GM23248 (cell line): ENCODE measurements around the gene MFSD11. TPM values are rescaled to one million over a fixed set of nuclear protein-coding genes. Genes with fewer than 3 reads are reported as not detected.
"Not testable (repeated sequence)": the region's sequence is repeated elsewhere in the genome, so short reads cannot be mapped to it uniquely, and the experiment has no call there.

Experiments
- DNase-seq: peaks from one replicate; pipeline ENCODE4 v3.0.0-alpha.2; 2015
- H2AFZ ChIP-seq: fragments of 200-600 bp; sonication (generic); 2 replicates; pipeline ENCODE4 v1.6.1; 2016; ENCODE audit warnings: antibody characterized with exemption
- H3F3A ChIP-seq: fragments of 200-600 bp; sonication (generic); 2 replicates; pipeline ENCODE4 v1.6.1; 2016; ENCODE audit warnings: mild to moderate bottlenecking, antibody characterized with exemption, mixed run types; ENCODE audit not compliant: insufficient read depth
- H3K27ac ChIP-seq: fragments of 200-600 bp; sonication (generic); 2 replicates; pipeline ENCODE4 v1.5.1; 2016; ENCODE audit warnings: mild to moderate bottlenecking
- H3K27me3 ChIP-seq: fragments of 200-600 bp; sonication (generic); replicated peaks from 2 replicates; pipeline ENCODE4 v1.6.1; 2016; ENCODE audit warnings: mild to moderate bottlenecking; ENCODE audit not compliant: insufficient read depth
- H3K36me3 ChIP-seq: fragments of 200-600 bp; sonication (generic); 2 replicates; pipeline ENCODE4 v1.6.1; 2016; ENCODE audit warnings: low read depth, mild to moderate bottlenecking
- H3K4me1 ChIP-seq: fragments of 200-600 bp; sonication (generic); 2 replicates; pipeline ENCODE4 v1.6.1; 2016; ENCODE audit warnings: mild to moderate bottlenecking; ENCODE audit not compliant: insufficient read depth
- H3K4me2 ChIP-seq: fragments of 200-600 bp; sonication (generic); one replicate; pipeline ENCODE4 v1.6.1; 2016; ENCODE audit warnings: mild to moderate bottlenecking; ENCODE audit not compliant: unreplicated experiment
- H3K4me3 ChIP-seq: fragments of 200-600 bp; sonication (generic); 2 replicates; pipeline ENCODE4 v1.5.1; 2016; ENCODE audit warnings: mild to moderate bottlenecking
- H3K79me2 ChIP-seq: fragments of 200-600 bp; sonication (generic); 2 replicates; pipeline ENCODE4 v1.6.1; 2016; ENCODE audit warnings: mild to moderate bottlenecking; ENCODE audit not compliant: insufficient read depth
- H3K9ac ChIP-seq: fragments of 200-600 bp; sonication (generic); 2 replicates; pipeline ENCODE4 v1.6.1; 2016; ENCODE audit warnings: mild to moderate bottlenecking
- H3K9me2 ChIP-seq: fragments of 200-600 bp; sonication (generic); 2 replicates; pipeline ENCODE4 v1.6.1; 2016; ENCODE audit warnings: mixed run types, mild to moderate bottlenecking, moderate library complexity; ENCODE audit not compliant: insufficient read depth
- H3K9me3 ChIP-seq: fragments of 200-600 bp; sonication (generic); one replicate; pipeline ENCODE4 v1.6.1; 2017; ENCODE audit warnings: low read depth
- H4K20me1 ChIP-seq: fragments of 200-600 bp; sonication (generic); 2 replicates; pipeline ENCODE4 v1.6.0; 2016; ENCODE audit not compliant: insufficient read depth
- EZH2 ChIP-seq: fragments of 200-600 bp; sonication (generic); IDR thresholded peaks from 2 replicates; pipeline ENCODE4 v1.6.1; 2018; ENCODE audit warnings: antibody characterized with exemption, mild to moderate bottlenecking; ENCODE audit not compliant: insufficient read depth, poor library complexity, severe bottlenecking
- EZH2phosphoT487 ChIP-seq: fragments of 200-600 bp; sonication (generic); IDR thresholded peaks from 2 replicates; pipeline ENCODE4 v1.6.1; 2018; ENCODE audit warnings: antibody characterized with exemption, moderate library complexity, mild to moderate bottlenecking, low read depth; ENCODE audit not compliant: insufficient read depth
- WGBS, 2 experiments: methylation state at CpG; one replicate each; pipeline ENCODE4 v1.1.6; 2015 to 2017; ENCODE audit warnings: low lambda C conversion rate in 2 of 2, low coverage in 1 of 2; ENCODE audit errors: missing lambda C conversion rate in 2 of 2; 5-methylcytosine and 5-hydroxymethylcytosine counted together
- in situ Hi-C: fragments of 300-500 bp; cut with MboI; formaldehyde crosslinking; loops from 2 replicates; pipeline ENCODE4 v1.15.0; 2020
- polyA plus RNA-seq: library from polyadenylated mRNA; unstranded; fragments of >200 nt; fragmentation: Nextera tagmentation; extraction: Ambion mirVana; gene quantifications from 2 replicates; pipeline ENCODE4 v1.2.1, GENCODE V29; 2016
- total RNA-seq: library from RNA; depleted of rRNA; stranded (reverse); fragments of >200 nt; shearing (Covaris generic); gene quantifications from 2 replicates; pipeline ENCODE4 v1.2.3, GENCODE V29; 2014

Gene MFSD11
- total and polyA plus RNA-seq, 2 experiments from 2014 or later, result 24.2 to 29.8 TPM

DNA sequence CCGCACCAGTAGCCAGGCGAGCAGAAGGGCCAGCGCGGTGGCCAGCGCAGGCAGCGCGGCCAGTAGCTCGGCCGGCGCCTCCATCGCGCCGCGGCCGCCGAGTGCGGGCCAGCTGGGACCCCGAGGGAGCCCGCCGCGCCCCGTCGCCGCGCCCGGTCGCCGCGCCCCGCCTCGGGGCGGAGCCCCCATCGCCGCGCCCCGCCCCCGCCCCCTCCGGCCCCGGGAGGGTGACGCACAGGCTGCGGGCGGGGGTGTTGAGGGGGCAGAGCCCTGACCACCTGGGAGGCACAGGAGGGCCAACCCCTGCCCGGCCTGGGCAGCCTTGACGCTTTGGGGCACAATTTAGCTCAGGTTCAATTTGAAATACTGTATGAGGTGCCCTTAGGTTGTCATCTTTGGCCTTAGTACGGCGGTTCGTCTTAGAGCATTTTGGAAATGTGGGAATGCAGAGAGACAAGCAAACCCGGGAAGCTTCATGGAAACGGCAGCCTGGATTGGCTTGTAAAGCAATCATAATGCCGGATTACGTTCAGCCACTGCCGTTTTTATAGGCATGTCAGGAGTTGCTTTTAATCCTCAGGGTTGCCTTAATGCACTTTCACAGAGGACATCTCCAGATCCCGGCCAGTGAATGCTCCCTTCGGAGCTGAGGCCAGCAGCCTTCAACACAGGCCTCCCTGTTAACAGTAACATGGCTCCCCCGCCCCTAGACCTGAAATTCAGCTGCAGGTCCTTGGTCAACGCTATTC is 26.9 kb upstream of the MFSD11 start, which contains the start of gene MXRA7:
TSS of gene MXRA7 (minus strand) at position 103 of the 749 bp plus-strand sequence. CDS start at position 84, 19 bp downstream.
- Histone ChIP-seq H3K9me2 (no peaks in the 10 kb centered on the region), H3F3A (peaks cover 57% of the 10 kb centered on the region), H3K4me3 (peak within 1 kb of the TSS; percentile 90), H3K4me1 (peaks cover 45% of the 10 kb centered on the region), H3K36me3 (no peaks in the 10 kb centered on the region), H3K27ac (peak within 1 kb of the TSS; percentile 98), H3K9me3 (no peaks in the 10 kb centered on the region), H3K79me2 (peaks cover 86% of the 10 kb centered on the region), H2AFZ (no peak within 1 kb of the TSS), H3K27me3 (no peaks in the 10 kb centered on the region), H3K4me2 (peak within 1 kb of the TSS; percentile 95), H4K20me1 (peaks cover 7% of the 10 kb centered on the region; the same call in 1 of the 2 replicates), H3K9ac (peak within 1 kb of the TSS; percentile 99)
- TF ChIP-seq EZH2 (no peak), EZH2phosphoT487 (no peak)
- DNase-seq, result peak; percentile 91
- in situ Hi-C loops, result no loop called here
- WGBS, 2 experiments, result 7 to 8% methylated on average over 14 to 19 of the region's 56 CpGs

DNA sequence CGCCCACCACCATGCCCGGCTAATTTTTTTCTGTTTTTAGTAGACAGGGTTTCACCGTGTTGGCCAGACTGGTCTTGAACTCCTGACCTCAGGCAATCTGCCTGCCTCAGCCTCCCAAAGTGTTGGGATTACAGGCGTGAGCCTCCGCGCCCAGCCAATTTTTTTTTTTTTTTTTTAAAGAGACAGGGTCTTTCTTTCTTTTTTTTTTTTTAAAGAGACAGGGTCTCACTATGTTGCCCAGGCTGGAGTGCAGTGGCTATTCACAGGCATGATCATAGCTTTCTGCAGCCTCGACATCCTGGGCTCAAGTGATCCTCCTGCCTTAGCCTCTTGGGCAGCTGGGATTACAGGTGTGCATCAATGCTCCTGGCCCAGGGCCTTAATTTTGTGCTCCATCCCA is 25.6 kb upstream of the MFSD11 start:
- H3K9me3 ChIP-seq, H4K20me1 ChIP-seq, in situ Hi-C loops, H3K4me2 ChIP-seq, DNase-seq, H2AFZ ChIP-seq, H3K4me3 ChIP-seq, H3K9me2 ChIP-seq, H3K9ac ChIP-seq, H3K27me3 ChIP-seq, H3K36me3 ChIP-seq: not testable (repeated sequence)
- Histone ChIP-seq H3K27ac (peak overlapping the region; percentile 75; the same call in 1 of the 2 replicates), H3K79me2 (peaks cover 74% of the 10 kb centered on the region), H3K4me1 (peaks cover 51% of the 10 kb centered on the region), H3F3A (peaks cover 64% of the 10 kb centered on the region)
- 77% methylated on average over 7 of the region's 7 CpGs for WGBS, 2 experiments

DNA sequence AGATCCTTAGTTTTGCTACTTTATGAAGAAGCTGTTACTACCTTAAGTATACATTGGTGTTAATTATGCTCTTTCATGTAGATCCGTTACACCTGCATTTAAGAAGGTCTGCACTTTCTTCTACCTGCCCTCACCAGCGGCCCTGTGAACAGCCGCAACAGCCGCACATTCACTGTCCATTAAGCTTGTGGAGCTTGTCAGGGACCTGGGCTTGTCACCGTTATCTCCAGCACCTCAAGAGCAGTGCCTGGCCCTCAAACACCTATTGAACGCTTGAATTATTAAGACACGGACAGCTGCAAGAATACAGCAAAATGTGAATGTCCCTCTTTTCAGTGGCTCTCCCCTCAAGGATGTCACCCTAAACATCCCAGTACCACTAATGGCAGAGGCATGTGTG is 24.2 kb upstream of the MFSD11 start:
- in situ Hi-C loops, result no loop called here
- H3K79me2 ChIP-seq, result peaks cover 60% of the 10 kb centered on the region
- peaks cover 73% of the 10 kb centered on the region for H3F3A ChIP-seq
- no peak overlapping the region for H2AFZ ChIP-seq
- H3K4me2 ChIP-seq, result no peak overlapping the region
- no peak overlapping the region for H3K9ac ChIP-seq
- H4K20me1 ChIP-seq, result no peaks in the 10 kb centered on the region
- no peaks in the 10 kb centered on the region for H3K9me2 ChIP-seq
- H3K9me3 ChIP-seq, result no peaks in the 10 kb centered on the region
- TF ChIP-seq EZH2 (no peak), EZH2phosphoT487 (no peak)
- H3K27me3 ChIP-seq, result no peaks in the 10 kb centered on the region
- 92 to 93% methylated on average over 7 of the region's 7 CpGs for WGBS, 2 experiments
- H3K36me3 ChIP-seq, result peaks cover 16% of the 10 kb centered on the region
- H3K4me3 ChIP-seq, result no peak overlapping the region
- no peak overlapping the region for H3K27ac ChIP-seq
- no peak for DNase-seq
- peaks cover 44% of the 10 kb centered on the region for H3K4me1 ChIP-seq

DNA sequence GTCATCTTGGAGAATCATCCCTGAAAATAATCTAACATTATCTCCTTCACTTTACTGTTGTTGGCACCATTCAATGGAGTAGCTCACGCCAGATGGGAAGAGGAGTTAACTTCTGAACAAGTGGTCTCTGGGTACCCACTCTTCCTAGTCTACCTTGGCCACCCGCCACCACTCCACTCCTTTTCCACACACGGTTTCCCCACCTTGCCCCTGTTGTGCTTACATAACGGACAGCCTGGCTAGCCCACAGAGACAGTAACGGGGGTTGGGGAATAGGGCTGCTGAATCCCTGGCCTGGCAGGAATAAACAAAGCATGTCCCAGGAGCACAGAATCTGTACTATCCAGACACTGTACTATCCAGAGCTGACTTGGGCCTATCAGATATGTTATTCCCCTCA is 23.6 kb upstream of the MFSD11 start:
- Histone ChIP-seq H3K4me3 (no peak overlapping the region), H3K4me1 (peaks cover 42% of the 10 kb centered on the region), H3K9me3 (no peaks in the 10 kb centered on the region), H3K27ac (peak overlapping the region; percentile 100; the same call in 1 of the 2 replicates), H3F3A (peaks cover 77% of the 10 kb centered on the region), H2AFZ (no peak overlapping the region), H3K4me2 (no peak overlapping the region), H3K9me2 (no peaks in the 10 kb centered on the region), H3K79me2 (peaks cover 62% of the 10 kb centered on the region), H3K27me3 (no peaks in the 10 kb centered on the region), H3K36me3 (peaks cover 22% of the 10 kb centered on the region), H3K9ac (peak overlapping the region; percentile 60; the same call in 1 of the 2 replicates), H4K20me1 (no peaks in the 10 kb centered on the region)
- in situ Hi-C loops, result no loop called here
- 72 to 79% methylated on average over 5 of the region's 5 CpGs for WGBS, 2 experiments
- TF ChIP-seq EZH2 (no peak), EZH2phosphoT487 (no peak)
- no peak for DNase-seq
